K562 (cell line): ENCODE measurements around the gene JAK3. TPM values are rescaled to one million over a fixed set of nuclear protein-coding genes. Genes with fewer than 3 reads are reported as not detected.
A peak's percentile ranks its signal among the peaks of the same experiment; 100 is the strongest.

Source experiments
- ATAC-seq: fragments of 200-7000 bp; cut with Tn5 transposase; 3 replicates; pipeline ENCODE4 v1.9.1; 2020; ENCODE audit warnings: moderate library complexity
- BruUV-seq: library from RNA; stranded (reverse); fragments of 400-500 nt; replicated peaks from 2 replicates; lab custom pipeline; 2021; lab: Mats Ljungman, UMichigan
- CTCF ChIA-PET: fragments of 300-600 bp; formaldehyde crosslinking; extraction: SDS; loops from one replicate; lab custom pipeline; 2021; ENCODE audit warnings: low intra/inter-chr PET ratio; lab: Yijun Ruan, JAX
- POLR2A ChIA-PET: fragments of 300-600, 350-650 bp; sonication (Branson Sonifier 250); formaldehyde crosslinking; extraction: SDS; loops from one replicate; lab custom pipeline; 2021; ENCODE audit warnings: antibody characterized with exemption, inconsistent platforms; lab: Yijun Ruan, JAX
- DNase-seq, 4 experiments: peaks; one replicate each; pipeline versions ENCODE4 v3.0.0 to v3.0.0-alpha.2; 2011 to 2018; ENCODE audit warnings: low spot score in 3 of 4, mixed read lengths in 3 of 4; ENCODE audit errors: extremely low read depth in 1 of 4
- FAIRE-seq: peaks from 2 replicates; lab custom pipeline; 2011; peaks lifted over from hg19 to GRCh38; lab: Jason Lieb, UNC
- H2AFZ ChIP-seq: 2 replicates; pipeline ENCODE4 v1.6.0; 2011; ENCODE audit warnings: low read depth, low read length, control low read depth, inconsistent platforms
- H3K27ac ChIP-seq: fragments of 200-600 bp; 3 replicates; pipeline ENCODE4 v1.8.0; 2011; ENCODE audit warnings: low read depth, mild to moderate bottlenecking, control low read depth, inconsistent platforms, low read length, moderate library complexity, mixed read lengths; ENCODE audit errors: extremely low read depth
- H3K27me3 ChIP-seq, 2 experiments: fragments of 300-600 bp in 1 of 2; 2 replicates in 1 of 2; 3 replicates in 1 of 2; pipeline versions ENCODE4 v1.6.0 to v1.8.0; 2011; ENCODE audit warnings: inconsistent platforms in 2 of 2, low read length in 2 of 2, mild to moderate bottlenecking in 1 of 2, mixed read lengths in 1 of 2, moderate library complexity in 1 of 2; ENCODE audit not compliant: control insufficient read depth in 2 of 2, insufficient read depth in 2 of 2
- H3K36me3 ChIP-seq: fragments of 300-600 bp; 3 replicates; pipeline ENCODE4 v1.8.0; 2011; ENCODE audit warnings: mild to moderate bottlenecking, low read length, inconsistent platforms; ENCODE audit not compliant: control insufficient read depth, insufficient read depth
- H3K4me1 ChIP-seq, 2 experiments: fragments of 200-600 bp in 1 of 2; replicated peaks in 1 of 2; 2 replicates in 1 of 2; 3 replicates in 1 of 2; pipeline versions ENCODE4 v1.5.1 to v1.8.0; 2011; ENCODE audit warnings: inconsistent platforms in 2 of 2, low read length in 2 of 2, mild to moderate bottlenecking in 1 of 2, mixed read lengths in 1 of 2, moderate library complexity in 1 of 2; ENCODE audit not compliant: control insufficient read depth in 2 of 2, insufficient read depth in 2 of 2
- H3K4me2 ChIP-seq: 2 replicates; pipeline ENCODE4 v1.6.1; 2011; ENCODE audit warnings: low read length, control low read depth, inconsistent platforms, mixed read lengths; ENCODE audit not compliant: insufficient read depth
- H3K4me3 ChIP-seq: fragments of 200-600 bp; sonication (generic), shearing (Covaris generic); 2 replicates; pipeline ENCODE4 v1.5.1; 2016; ENCODE audit warnings: control low read depth, inconsistent platforms
- H3K79me2 ChIP-seq: fragments of 200-600 bp; 3 replicates; pipeline ENCODE4 v1.8.0; 2011; ENCODE audit warnings: low read length, inconsistent platforms; ENCODE audit not compliant: control insufficient read depth, insufficient read depth
- H3K9ac ChIP-seq, 2 experiments: 2 replicates each; pipeline versions ENCODE4 v1.6.0 to v1.6.1; 2011; ENCODE audit warnings: low read depth in 2 of 2, low read length in 2 of 2, control low read depth in 1 of 2, inconsistent platforms in 1 of 2, mild to moderate bottlenecking in 1 of 2, mixed read lengths in 1 of 2; ENCODE audit not compliant: insufficient read depth in 1 of 2
- H3K9me1 ChIP-seq: one replicate; pipeline ENCODE4 v1.6.0; 2011; ENCODE audit warnings: inconsistent platforms, mild to moderate bottlenecking, low read length, moderate library complexity; ENCODE audit not compliant: control insufficient read depth, insufficient read depth
- H3K9me3 ChIP-seq: replicated peaks from 2 replicates; pipeline ENCODE4 v1.5.1; 2011; ENCODE audit warnings: low read depth, low read length, inconsistent platforms; ENCODE audit not compliant: control insufficient read depth, insufficient read depth
- H4K20me1 ChIP-seq: replicated peaks from 2 replicates; pipeline ENCODE4 v1.6.1; 2011; ENCODE audit warnings: low read length, inconsistent platforms, mixed read lengths; ENCODE audit not compliant: control insufficient read depth, insufficient read depth
- ETS2 ChIP-seq: IDR thresholded peaks from 2 replicates; pipeline ENCODE4 v1.6.1; 2016; ENCODE audit warnings: borderline replicate concordance, missing genetic modification characterization, mild to moderate bottlenecking, moderate library complexity, missing compliant biosample characterization; ENCODE audit not compliant: poor library complexity, severe bottlenecking
- ZBTB33 ChIP-seq: sonication (generic); formaldehyde crosslinking; IDR thresholded peaks from 2 replicates; pipeline ENCODE4 v1.8.1; 2023; ENCODE audit warnings: mild to moderate bottlenecking, missing genetic modification reagents
- WGBS: fragments of 100-300 bp; shearing (Covaris generic); methylation state at CpG from one replicate; pipeline ENCODE4 v1.1.6; 2016; ENCODE audit warnings: low coverage, mixed read lengths; ENCODE audit not compliant: insufficient coverage; ENCODE audit errors: missing lambda C conversion rate; 5-methylcytosine and 5-hydroxymethylcytosine counted together
- in situ Hi-C: fragments of 300-500 bp; cut with MboI; formaldehyde crosslinking; loops from 4 replicates; pipeline ENCODE4 v1.15.0; 2018; ENCODE audit warnings: inconsistent platforms, mixed read lengths
- intact Hi-C: fragments of 100-400 bp; cut with micrococcal nuclease; formaldehyde crosslinking; loops from 2 replicates; pipeline ENCODE4 v1.14.2; 2022
- polyA plus RNA-seq, 8 experiments: library from polyadenylated mRNA; depleted of rRNA in 4 of 8; stranded (reverse) in 5 of 8; unstranded in 3 of 8; fragments of >200 nt; fragmentation: Nextera tagmentation in 2 of 8; fragmentation: Illumina TruSeq in 1 of 8; extraction: Ambion mirVana in 2 of 8; extraction: Trizol in 1 of 8; gene quantifications; 2 replicates each; pipeline versions ENCODE4 v1.2.1 to v1.2.3, GENCODE V29; 2011 to 2014; ENCODE audit warnings: inconsistent platforms in 1 of 8, missing spikeins in 1 of 8
- total RNA-seq, 7 experiments: library from RNA; depleted of rRNA in 6 of 7; stranded (reverse); fragments of >200 nt in 6 of 7; fragmentation: Illumina TruSeq in 2 of 7; extraction: Trizol in 2 of 7; gene quantifications; 2 replicates each; pipeline versions ENCODE4 v1.2.1 to v1.2.3, GENCODE V29; 2011 to 2021; ENCODE audit warnings: low replicate concordance in 1 of 7

JAK3 gene
- total and polyA plus RNA-seq, 9 of the 15 experiments (the other 6 are each of a cell fraction or from before 2014, with no cell fraction given) = 0.01 to 0.18 (median 0.07) TPM; not detected in 1

- Histone ChIP-seq H3K36me3 (no peaks in the 10 kb centered on the region), H3K4me2 (no peak overlapping the region), H3K27ac (no peak overlapping the region), H3K4me3 (no peak overlapping the region)
- no TSS peak for BruUV-seq
- no peak for DNase-seq
- TF ChIP-seq ZBTB33 (CRISPR knock-in tag) (0 out of 2 replicates have a peak, but pooled peaks have one; percentile 36), ETS2 (tag) (no peak)
- TF ChIP-seq, all 486 proteins: peak for 1
- H3K9me3 ChIP-seq = no peaks in the 10 kb centered on the region
- peaks cover 0 to 18% of the 10 kb centered on the region in 2 experiments; a peak in 3 of 5 replicates for H3K4me1 ChIP-seq
- ChIA-PET CTCF (no interaction called here), POLR2A (interaction anchor here (3.5 kb wide), 1 partner anchor 12 kb away, joined by 24 read pairs; the partner anchor contains the start of gene RPL18A)
- no peaks in the 10 kb centered on the region for H3K27me3 ChIP-seq
- H4K20me1 ChIP-seq = no peaks in the 10 kb centered on the region
- H3K9ac ChIP-seq = peak overlapping the region in 1 of 2 experiments; percentile 71; a peak in 2 of 4 replicates
- H3K79me2 ChIP-seq = no peaks in the 10 kb centered on the region
- H3K9me1 ChIP-seq = no peaks in the 10 kb centered on the region
- no peak overlapping the region for H2AFZ ChIP-seq
- in situ Hi-C loops (no loop called here), intact Hi-C loops (no loop called here)
- ATAC-seq = no peak
- WGBS = 69% methylated on average over 12 of the region's 14 CpGs
- no peak for FAIRE-seq
These were observed 962 bp upstream of the JAK3 start for GRCh38 chr19:17848595-17849292.
